HG03565 (cell line): ENCODE results near the gene LTN1.
"Not testable (repeated sequence)": the region's sequence is repeated elsewhere in the genome, so short reads cannot be mapped to it uniquely, and the experiment has no call there.

Experiments used
- ATAC-seq: cut with Tn5 transposase; IDR thresholded peaks from one replicate; pipeline ENCODE4 v1.9.1; 2021; ENCODE audit warnings: mild to moderate bottlenecking, moderate library complexity; ENCODE audit not compliant: unreplicated experiment

The LTN1 gene

DNA sequence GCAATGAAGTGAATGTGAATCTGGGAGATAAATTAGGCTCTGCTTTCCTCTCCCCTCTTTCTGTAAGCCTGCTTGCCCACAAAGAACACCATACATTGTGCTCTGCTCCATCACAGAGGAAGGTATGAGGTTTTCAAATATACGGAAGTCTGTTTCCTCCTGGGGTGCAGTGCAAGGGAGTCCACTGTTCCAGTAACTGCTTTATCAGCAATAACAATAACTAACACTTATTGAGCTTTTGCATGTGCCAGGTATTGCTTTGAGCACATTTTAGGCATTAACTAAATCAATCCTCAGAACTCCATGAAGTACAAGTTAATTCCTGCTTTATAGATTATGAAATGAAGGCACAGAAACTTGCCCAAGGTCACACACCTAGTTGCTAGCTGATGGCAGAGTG lies 10.0 kb downstream of the LTN1 start:
- no peak for ATAC-seq

DNA sequence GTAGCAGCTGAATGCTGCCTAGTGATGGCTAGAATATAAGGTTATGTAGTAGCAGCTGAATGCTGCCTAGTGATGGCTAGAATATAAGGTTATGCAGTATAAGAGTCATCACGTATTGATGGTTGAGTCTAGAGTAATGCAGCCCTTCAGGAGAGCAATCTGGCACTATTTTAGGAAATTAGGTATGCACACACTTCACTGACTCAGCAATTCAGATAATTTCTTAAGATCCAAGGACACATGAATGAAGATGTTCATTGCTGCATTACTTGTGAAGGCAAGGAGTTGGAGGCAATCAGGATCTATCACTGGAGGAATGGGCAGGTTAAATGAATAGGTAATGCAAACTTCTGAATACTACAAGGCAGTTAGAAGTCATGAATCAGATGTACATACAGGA lies 13.6 kb downstream of the LTN1 start:
- ATAC-seq, result no peak

DNA sequence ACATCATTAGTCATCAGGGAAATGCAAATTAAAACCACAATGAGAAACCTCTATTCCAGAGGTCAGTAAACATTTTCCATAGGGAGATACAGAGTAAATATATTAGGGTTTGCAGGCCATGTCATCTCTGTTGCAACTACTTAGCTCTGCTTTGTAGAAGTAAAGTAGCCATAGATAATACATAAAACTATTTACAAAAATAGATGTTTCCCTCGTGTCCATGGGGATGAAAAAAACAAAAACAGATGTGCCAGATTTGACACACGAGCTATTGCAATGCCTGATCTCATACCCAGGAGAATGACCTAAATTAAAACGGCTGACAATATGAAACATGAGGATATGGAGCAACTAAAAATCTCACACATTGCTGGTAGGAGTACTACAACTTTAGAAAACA lies 17.3 kb downstream of the LTN1 start:
- ATAC-seq, result no peak

DNA sequence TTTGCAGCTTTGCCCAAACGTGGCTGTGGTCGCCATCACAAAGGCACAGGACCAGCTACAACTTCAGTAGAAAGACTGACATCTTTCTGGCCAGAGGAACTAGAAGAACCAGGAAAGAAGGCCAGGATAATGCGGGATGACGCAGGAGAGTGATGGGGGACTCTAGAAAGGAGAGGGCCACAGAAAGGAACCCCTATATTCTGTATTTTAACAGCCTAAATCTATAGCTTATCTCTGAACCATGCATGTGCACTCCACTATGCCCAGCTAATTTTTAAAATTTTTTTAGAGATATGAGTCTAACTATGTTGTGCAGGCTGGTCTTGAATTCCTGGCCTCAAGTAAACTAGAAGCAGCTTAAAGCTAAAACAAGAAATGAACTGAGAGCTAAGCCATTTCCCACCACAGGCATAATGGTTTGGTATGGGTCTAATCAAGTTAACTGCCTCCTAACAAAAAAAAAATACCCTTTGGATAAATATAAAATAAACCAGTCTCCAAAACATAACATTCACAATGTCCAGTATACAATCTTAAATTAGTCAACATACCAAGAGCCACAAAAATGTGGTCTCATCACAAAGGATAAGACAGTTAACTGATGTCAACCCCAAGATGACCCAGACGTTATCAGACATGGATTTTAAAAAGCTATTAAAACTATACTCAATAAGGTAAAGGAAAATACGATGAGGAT lies 18.0 kb downstream of the LTN1 start:
- ATAC-seq, result no peak

DNA sequence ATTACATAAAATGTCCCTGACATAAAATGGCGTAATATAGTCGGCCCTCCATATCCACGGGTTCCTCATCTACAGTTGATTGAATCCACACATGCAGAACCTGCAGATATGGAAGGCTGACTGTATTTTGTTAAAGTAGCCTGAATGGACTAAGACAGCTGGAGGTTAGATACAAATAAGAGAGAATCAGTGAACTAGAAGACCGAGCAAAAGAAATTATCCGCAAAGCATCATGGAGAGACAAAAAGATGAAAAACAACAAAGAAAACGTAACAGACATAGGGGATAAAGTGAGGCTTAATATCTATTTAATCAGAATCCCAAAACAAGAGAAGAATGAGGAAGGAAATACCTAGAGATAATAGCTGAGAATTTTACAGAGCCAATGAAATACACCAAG lies 20.3 kb downstream of the LTN1 start:
- no peak for ATAC-seq

DNA sequence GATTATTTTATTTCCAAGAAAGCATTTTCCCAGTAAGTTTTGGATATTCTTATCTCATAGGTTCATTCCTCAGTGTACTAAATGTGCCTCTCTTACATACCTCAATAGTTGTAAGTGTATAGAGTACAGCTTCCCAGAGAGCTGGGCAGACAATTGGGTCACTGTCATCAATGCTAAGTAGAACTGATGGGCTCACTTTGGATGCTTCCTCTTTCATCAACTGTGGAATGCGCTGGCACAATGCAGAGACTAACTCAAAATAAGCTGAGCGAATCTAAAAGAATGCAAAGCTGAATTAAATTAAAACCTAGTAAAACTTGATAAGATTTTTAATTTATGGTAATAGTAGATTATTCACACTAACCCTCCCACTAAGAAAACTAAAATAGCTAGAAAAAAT lies 21.5 kb downstream of the LTN1 start:
- no peak for ATAC-seq

DNA sequence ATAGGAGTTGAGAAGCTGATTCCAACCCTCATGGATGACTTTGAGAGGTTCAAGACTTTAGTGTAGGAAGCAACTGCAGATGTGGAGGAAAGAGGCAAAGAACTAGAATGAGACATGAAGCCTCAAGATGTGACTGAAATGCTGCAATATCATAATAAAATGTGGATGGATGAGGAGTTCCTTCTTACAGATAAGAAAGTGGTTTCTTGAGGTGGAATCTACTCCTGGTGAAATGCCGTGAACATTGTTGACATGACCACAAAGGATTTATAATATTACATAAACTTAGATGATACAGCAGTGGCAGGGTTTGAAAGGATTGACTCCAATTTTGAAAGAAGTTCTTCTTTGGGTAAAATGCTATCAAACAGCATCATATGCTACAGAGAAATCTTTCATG lies 28.8 kb downstream of the LTN1 start:
- ATAC-seq, result no peak

DNA sequence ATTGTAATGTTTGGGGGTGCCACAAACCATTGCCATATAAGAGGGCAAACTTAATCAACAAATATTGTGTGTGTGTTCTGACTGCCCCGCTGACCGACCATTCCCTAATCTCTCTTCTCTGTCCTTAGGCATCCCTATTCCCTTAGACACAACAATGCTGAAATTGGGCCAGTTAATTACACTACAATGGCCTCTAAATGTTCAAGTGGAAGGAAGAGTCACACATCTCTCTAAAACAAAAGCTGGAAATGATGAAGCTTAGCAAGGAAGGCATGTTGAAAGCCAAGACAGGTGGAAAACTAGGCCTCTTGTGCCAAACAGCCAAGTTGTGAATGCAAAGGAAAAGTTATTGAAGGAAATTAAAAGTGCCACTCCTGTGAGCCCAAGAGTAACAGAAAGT lies 30.2 kb downstream of the LTN1 start:
- ATAC-seq, result no peak

DNA sequence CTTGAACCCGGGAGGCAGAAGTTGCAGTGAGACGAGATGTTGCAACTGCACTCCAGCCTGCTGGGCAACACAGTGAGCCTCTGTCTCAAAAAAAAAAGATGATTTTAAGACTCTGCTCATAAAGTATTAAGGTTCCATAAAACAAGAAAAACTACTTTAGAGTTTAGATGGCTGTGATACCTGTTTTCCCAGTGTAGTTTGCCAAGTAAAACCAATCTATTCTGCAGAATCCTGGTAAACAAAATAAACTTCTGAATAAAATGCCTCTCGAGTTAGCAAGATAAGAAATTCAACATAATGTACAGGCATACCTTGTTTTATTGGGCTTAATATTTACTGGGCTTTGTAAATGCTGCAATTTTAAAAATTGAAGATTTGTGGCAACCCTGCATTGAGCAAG lies 30.8 kb downstream of the LTN1 start:
- no peak for ATAC-seq

DNA sequence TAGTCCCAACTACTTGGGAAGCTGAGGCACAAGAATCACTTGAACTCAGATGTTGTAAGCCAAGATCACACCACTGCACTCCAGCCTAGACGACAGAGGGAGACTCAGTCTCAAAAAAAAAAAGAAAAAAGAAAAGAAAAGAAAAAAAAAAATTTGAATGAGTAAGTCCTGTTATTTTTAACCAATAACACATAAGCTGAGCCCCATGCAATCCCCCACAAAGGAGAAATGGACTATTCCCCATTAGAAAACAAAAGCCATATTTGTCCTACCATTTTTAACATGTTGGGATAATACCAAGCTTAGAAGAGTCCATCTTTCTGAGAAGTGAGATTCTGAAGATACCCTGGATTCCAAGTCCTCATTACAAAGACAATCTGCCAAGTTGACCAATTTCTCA lies 32.4 kb downstream of the LTN1 start:
- no peak for ATAC-seq

DNA sequence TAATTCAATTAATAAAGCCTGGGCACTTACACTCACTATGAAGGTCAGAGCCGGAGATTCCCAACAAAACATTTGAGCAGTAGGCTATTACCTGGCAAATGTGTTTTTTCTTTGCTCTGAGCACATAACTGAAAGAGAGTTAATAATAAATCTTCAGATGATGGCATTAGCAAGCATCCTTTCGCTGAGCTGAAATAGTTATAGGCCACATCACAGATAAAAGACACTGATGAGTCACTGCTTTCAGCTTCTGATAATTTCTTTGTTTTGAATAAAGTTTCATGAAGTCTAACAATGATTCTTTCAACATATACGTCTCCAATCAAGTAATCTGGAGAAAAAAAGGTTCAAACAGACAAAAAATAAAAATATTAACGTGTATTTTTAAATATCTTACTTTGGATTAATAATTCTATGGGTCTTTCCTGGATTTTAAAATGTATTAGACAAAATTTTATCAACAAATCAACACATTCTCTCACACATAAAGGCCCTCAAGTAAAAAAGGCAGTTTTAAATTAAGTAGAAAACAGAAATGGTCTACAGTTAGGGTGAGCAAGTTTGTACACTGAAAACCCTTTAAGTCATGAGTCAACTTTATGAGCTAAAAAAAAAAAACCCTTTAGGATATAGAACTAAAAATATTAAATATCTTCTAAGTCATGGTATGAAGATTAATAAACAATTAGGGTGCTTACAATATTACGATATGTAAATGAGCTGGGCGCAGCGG lies 33.1 kb downstream of the LTN1 start:
- no peak for ATAC-seq

DNA sequence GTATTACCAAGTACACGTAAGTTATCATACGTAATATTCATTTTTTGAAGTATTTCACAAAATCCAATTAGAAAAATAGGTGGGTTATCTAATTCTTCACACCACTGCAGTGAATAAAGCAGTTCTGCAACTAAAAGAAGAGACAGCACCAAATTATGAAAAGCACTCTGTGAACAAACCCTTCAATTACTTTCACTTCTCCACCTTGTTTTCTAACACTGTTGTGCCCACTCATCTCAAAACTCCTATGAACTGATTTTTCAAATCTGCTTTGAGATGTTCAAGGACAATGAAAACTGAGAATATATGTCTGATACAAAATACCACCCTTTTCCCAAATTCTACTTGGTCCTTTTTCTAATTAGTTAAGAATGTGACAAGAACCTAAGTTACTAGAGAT lies 39.4 kb downstream of the LTN1 start:
- ATAC-seq, result peak; percentile 70

DNA sequence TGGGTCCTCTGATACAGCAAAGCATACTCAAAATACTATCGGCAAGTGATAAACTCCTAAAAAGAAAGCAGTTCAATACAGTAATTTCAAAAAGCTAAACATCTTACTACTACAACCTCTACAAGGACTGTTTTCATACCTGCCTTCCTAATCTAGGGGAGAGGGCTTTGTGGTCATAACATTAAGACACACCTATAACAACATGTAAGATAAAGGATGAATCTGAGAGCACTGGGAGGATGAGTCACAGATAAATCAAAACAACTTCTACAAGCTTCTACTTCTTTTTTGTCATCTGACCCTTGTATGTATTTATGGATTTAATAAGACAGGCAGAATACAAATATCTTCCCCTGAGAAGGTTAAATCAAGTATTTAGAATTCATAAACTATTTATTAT lies 40.0 kb downstream of the LTN1 start:
- ATAC-seq, result no peak

DNA sequence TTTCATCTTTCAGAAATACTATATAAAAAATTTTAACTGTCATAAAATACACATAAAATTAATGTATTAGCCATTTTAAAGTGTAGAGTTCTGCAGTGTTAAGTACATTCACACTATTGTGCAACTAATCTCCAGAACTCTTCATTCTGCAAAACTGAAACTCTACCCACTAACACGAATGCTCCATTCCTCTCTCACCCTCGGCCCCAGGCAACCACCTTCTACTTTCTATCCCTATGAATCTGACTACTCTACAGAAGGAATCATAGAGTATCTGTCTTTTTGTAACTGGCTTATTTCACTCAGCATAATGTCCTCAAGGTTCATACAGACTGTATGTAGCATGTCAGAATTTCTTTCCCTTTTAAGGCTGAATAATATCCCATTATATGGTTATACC lies 43.4 kb downstream of the LTN1 start:
- no peak for ATAC-seq

DNA sequence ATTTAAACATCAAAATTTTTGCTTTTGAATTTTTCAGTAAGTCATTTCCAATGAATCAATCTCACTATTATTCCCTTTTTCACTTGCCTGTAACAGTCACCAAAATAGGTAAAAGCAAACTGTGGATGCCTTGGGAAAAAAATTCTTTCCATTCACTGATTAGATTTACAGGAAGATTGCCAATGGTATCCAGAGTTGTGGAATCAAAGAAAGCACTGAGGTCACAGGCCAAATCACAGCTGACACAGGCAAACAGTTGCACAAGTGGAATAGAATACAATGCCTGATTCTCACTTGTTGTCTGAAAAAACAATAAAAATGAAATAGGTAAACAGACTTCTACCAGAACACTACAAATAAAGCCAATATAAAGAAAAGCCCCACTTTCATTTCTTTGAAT lies 48.4 kb downstream of the LTN1 start:
- ATAC-seq, result no peak

DNA sequence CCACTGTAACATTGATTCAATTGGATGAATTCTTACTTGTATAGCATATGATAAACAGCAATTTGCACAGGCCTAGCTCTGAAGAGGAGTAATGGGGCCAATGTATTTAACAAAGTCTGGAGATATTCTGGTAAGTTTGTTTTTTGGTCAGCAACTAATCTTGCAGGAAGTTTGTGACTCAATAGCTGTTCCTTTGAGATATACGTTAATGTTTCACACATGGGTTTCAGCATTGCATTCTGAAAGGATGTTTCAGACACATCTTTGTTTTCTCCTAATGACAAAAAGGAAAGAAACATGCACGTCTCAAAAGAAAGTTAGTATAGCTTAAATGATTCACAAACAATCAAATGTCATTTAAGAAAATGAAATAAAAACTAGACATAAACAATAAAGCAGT lies 49.0 kb downstream of the LTN1 start:
- no peak for ATAC-seq

DNA sequence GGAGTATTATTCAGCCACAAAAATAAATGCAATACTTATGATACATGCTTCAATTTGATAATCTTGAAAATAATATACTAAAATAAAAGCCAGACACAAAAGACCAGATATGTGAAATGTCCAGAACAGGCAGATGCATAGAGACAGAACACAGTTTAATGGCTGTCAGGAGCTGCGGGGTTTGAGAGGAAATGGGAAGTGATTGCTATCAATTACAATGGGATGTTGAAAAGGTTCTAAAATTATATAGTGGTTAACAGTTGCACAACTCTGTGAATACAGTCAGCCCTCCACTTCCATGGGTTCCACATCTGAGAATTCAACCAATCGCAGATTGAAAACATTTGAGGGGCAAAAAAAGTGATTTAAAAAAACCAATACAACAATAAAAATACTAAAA lies 54.0 kb downstream of the LTN1 start:
- no peak for ATAC-seq

DNA sequence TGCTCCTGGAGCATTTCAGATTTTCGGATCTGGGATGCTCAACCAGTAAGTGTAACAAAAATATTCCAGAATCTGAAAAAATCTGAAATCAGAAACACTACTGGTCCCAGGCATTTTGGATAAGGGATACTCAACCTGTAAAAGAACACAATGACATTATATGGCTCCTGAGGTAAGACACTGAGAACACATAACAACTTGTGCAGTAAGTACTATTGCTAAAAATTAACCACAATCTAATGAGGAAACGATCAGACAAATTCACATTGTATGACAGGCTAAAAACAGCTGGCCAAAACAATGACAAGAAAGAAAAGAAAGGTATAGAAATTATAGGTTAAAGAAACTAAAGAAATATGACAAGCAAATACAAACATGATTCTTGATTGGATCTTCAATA lies 54.9 kb downstream of the LTN1 start:
- ATAC-seq, result no peak

DNA sequence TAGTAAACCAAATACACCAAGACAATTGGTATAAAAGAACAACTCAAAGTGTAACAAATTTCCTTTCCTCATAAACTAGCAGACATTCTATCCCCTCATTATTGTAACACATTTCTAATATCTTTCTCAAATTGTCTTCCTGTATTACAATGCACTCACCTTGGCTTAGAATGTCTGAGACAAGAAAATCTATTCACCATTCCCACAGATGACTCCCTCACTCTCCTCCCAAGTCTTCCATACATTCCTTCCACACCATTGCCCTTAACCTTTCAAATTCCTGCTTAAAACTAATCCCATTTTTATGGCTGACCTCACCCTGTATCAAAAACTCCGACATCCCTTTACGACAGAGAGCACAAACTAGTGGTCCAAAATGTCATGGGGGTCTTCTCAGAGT lies 56.0 kb downstream of the LTN1 start:
- ATAC-seq, result no peak

DNA sequence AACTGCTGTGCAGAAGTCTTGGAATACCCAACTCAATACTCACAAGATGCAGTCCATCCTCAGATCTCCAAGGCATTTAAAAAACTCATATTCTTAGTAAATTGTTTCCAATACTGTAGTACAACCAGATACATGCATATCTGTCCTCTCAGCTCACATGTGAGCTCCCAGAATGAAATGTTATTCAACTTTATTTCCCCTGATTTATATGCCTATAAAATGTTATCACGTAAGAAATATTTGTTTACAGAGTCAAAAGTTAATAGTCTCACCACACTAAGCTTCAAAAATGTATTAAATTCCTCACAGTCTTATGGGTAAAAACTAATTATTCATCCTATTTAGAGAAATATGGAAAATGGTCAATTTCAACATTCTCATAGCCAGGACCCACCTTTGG lies 56.6 kb downstream of the LTN1 start:
- no peak for ATAC-seq

DNA sequence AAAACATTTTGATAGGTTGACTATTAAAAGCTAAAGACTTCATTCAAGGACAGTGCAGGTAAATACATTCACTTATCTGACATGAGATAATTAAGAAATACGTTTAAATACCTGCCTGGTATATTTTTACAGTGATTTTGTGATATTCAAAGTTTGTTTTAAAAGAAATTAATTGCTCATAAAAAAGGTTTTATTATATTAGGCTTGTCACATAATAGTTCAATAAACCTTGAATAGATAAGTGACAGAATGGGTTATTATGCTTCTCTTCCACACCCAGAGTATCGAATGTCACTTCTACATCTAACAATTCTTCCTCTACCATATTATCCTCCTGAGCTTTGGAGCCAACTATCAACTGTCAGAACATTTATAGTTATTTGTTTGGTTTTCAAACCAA lies 60.0 kb downstream of the LTN1 start:
- ATAC-seq, result no peak

DNA sequence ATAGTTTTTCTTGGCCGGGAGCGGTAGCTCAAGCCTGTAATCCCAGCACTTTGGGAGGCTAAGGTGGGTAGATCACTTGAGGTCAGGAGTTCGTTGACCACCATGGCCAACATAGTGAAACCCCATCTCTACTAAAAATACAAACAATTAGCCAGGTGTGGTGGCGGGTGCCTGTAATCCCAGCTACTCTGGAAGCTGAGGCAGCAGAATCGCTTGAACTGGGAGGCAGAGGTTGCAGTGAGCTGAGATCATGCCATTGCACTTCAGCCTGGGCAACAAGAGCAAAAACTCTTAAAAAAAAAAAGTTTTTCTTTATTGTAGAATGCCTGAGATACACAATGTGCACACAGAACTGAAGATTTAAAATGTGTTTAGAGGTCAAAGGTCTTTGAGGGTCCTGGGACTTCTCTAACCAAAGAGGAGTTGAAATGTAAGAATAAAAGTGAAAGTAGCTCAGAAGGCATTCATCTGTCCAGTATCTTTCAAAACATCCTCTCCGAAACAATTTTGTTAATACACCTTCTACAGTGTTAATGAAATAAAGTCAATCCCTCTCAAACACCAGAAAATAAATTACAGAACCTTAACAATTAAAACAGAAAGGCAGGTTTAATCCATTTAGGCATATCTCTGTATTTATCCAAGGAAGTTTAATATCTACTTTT lies 60.8 kb downstream of the LTN1 start:
- not testable (repeated sequence) for ATAC-seq
